Uterus (tissue), 2 donors: ENCODE results near the gene PFKFB1.

Experiments used
- CTCF ChIP-seq, 4 experiments: fragments of 200-600 bp in 2 of 4; fragments of 450-650 bp in 2 of 4; sonication (generic) in 2 of 4; IDR thresholded peaks; one replicate each; pipeline ENCODE4 v1.5.1; 2016 to 2019; ENCODE audit warnings: antibody characterized with exemption in 4 of 4, mild to moderate bottlenecking in 2 of 4, moderate library complexity in 1 of 4
- POLR2A ChIP-seq, 2 donors: fragments of 450-650 bp; IDR thresholded peaks; one replicate each; pipeline ENCODE4 v1.6.1; 2016; ENCODE audit warnings: antibody characterized with exemption in 2 of 2, mild to moderate bottlenecking in 1 of 2, moderate library complexity in 1 of 2

- no peak for TF ChIP-seq POLR2A (IDR thresholded peaks at IDR 0.05)
- TF ChIP-seq CTCF (IDR thresholded peaks at IDR 0.05): no peak
These were observed 65.1 kb downstream of the PFKFB1 start for GRCh38 chrX:54928876-54929275.
